NT2/D1 (cell line): ENCODE results near the gene PEX26.

Experiments used
- SUZ12 ChIP-seq: IDR thresholded peaks from 2 replicates; pipeline ENCODE4 v1.6.1; 2011; ENCODE audit not compliant: insufficient read length, insufficient read depth; ENCODE audit errors: extremely low read depth
- YY1 ChIP-seq: IDR thresholded peaks from 2 replicates; pipeline ENCODE4 v1.6.1; 2011; ENCODE audit not compliant: insufficient read length, insufficient read depth
- ZNF274 ChIP-seq: IDR thresholded peaks from 2 replicates; pipeline ENCODE4 v1.6.1; 2011; ENCODE audit warnings: mild to moderate bottlenecking, low read depth, low read length

DNA sequence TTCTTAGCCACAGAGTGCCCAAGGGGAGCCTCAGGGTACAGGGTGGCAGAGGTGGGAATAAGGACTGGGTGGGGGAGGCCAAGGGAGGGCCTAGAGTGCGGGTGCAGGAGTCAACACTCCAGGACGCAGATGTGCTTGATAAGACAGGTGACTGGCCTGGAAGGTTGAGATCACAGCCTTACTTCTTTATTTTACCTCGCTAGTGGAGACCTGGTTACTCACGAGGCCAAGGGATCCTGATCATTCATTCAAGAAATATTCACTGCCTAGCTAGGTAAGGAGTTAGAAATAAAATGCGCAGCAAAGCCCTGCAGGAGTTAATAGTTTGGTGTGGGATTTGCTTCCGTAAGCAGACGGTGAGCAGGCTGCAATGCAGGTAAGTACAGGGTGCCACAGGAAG, 13.2 kb upstream of the PEX26 start:
- TF ChIP-seq YY1 (no peak), ZNF274 (no peak), SUZ12 (no peak)
